IPS DF 4.7 (cell line): Measurements from ENCODE around the gene FAM200C.
"Not testable (repeated sequence)": the region's sequence is repeated elsewhere in the genome, so short reads cannot be mapped to it uniquely, and the experiment has no call there.

Source experiments
- DNase-seq: peaks from one replicate; pipeline ENCODE4 v3.0.0-alpha.2; 2013; ENCODE audit warnings: low spot score; ENCODE audit errors: extremely low read depth

FAM200C gene

GRCh38 chr5:160399402-160400353, at the start of gene FAM200C:
TSS of gene FAM200C (minus strand) at chr5:160400054. CDS start at chr5:160395490, 4,564 bp downstream.
- DNase-seq = no peak

DNA sequence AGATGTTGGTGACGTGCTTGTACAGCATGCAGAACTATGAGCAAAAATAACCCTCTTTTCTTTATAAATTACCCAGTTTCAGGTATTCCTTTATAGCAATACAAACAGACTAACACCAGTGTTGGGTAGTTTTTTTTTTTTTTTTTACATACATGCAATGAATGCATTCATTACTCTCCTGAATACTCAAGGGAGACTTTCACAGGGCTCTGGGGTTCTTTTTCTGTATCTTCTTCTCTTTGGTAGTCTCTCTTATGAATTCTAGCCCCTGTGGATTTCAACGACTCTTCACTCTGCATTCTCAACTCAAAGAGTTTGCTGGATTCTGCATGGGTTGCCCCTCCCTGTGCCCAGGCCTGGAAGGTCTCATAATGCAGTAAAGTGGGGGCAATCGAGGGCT, 49.6 kb upstream of the FAM200C start:
- DNase-seq = no peak

DNA sequence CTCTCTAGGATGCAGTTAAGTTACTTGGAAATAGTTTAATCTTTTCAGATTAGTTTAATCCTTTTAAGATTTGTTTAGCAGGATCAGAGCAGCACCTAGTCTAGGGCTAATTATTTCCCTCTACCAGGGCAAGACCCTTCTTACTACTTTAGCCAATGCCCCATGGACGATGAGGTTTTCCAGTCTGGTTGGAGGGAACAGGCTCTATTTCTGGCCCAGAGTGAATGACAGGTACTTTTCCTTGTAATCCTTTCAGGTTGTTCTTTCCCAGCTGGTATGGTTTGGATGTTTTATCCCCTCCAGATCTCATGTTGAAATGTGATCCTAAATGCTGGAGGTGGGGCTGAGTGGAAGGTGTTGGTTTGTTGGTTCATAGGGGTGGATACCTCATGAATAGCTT, 49.0 kb upstream of the FAM200C start:
- DNase-seq = no peak

GRCh38 chr5:160445751-160446150, 45.9 kb upstream of the FAM200C start:
- no peak for DNase-seq

- DNase-seq = no peak
These were observed 45.3 kb upstream of the FAM200C start for GRCh38 chr5:160445132-160445531.

GRCh38 chr5:160444407-160444806, 44.6 kb upstream of the FAM200C start:
- DNase-seq = no peak

GRCh38 chr5:160442824-160443431, 43.1 kb upstream of the FAM200C start:
- DNase-seq = no peak

DNA sequence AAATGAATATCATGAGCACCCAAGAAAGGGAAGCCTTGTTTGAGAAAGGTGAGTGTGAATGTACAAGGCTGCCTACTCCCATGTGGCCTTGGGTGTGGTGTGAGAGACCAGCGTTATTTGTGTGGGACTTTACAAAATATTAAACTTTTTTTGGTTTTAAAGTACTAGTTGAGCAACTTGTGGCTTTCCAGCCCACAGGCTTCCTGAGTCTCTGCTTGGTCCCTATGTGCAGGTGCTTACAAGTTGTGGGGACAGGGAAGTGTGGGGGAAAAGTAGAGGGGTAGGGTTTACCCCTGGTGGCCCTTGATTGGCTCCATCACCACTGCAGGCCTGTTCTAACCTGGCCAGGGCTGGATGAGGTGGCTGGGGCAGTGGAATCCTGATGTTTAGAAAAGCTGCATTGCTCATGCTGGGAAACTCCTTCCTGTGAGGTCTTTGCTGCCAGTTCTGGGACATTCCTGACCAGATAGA, 41.5 kb upstream of the FAM200C start:
- no peak for DNase-seq

- DNase-seq = peak; percentile 66
These were observed 39.3 kb upstream of the FAM200C start for GRCh38 chr5:160439205-160439600.

- DNase-seq = peak; percentile 66
These were observed 38.7 kb upstream of the FAM200C start for GRCh38 chr5:160438316-160439204.

GRCh38 chr5:160437271-160437670, 37.4 kb upstream of the FAM200C start:
- DNase-seq = no peak

- not testable (repeated sequence) for DNase-seq
These were observed 36.8 kb upstream of the FAM200C start for GRCh38 chr5:160436661-160437060.

- DNase-seq = no peak
These were observed 36.2 kb upstream of the FAM200C start for GRCh38 chr5:160436017-160436416.

- DNase-seq = no peak
These were observed 35.7 kb upstream of the FAM200C start for GRCh38 chr5:160435532-160435931.

DNA sequence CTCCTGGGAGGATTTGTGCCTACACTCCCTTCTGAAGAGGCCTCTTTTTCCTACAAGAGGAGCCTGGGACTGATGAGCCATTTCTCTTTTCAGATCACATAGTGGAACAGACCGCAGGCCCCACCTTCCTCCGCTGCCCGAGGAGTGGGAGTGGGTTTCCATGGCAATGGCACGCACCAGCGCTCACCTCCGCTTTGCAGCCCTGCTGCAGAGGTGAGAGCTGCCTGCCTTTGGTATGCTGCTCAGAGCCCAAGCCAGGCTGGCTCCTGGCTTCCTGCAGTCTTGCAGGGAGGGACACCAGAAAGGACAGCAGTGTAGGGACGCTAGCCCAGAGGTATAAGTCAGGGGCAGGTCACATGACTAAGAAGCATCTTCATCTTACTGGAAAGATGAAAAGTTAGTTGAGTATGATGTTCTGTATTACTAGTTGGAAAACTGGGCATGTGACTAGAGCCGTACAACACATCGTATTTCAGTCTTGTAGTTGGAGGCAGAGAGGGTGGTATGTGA, 34.2 kb upstream of the FAM200C start:
- no peak for DNase-seq

DNA sequence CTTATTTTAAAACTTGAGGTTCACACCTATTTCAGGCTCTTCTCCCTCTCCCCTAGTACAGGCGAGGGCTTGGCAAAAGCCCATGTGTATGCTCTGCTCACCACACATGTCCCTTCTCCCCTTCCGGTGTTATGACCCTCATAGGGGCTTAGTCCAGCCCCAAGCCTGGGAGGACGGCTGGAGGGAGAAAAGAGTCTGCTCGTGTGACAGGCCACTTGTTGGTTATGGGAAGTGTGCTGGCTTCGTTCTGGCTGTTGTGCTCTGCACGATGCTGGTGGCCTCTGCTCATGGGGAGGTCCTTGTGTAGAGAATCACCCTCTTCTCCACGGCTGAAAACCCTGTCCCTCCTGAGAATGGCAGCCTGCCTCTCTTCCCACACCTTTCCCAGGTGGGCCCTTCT, 32.9 kb upstream of the FAM200C start:
- no peak for DNase-seq

GRCh38 chr5:160432196-160432595, 32.3 kb upstream of the FAM200C start:
- DNase-seq = no peak

DNA sequence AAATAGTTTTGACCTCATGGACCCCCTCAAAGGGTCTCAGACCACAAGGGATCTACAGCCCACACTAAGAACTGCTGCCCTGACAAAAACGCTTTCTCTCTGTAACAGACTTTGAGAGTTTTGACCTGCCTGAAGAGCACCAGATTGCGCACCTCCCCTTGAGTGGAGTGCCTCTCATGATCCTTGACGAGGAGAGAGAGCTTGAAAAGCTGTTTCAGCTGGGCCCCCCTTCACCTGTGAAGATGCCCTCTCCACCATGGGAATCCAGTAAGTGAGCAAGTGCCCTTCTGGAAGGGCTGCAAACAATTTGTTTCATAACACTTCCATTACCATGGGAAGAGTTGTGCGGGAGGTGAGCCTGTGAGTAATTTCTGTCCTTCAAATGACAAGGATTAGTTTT, 27.8 kb upstream of the FAM200C start:
- no peak for DNase-seq

DNA sequence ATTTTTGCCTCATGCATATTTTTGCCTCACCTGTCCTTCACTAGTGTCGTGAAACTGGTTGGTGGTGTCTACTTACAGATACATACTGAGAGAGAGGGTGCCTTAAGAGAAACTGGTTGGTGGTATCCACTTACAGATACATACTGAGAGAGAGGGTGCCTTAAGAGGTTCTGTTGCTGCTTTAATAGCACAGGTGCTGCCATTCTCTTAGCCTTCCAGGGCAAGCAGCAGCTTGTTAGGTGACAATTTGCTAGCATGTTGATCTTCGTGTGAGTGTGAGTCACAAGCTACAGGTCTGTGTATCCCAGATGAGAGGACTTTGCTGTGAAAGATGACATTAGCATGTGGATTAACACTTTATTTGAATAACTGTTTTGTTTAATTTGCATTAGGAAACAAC, 23.2 kb upstream of the FAM200C start:
- DNase-seq = no peak

DNA sequence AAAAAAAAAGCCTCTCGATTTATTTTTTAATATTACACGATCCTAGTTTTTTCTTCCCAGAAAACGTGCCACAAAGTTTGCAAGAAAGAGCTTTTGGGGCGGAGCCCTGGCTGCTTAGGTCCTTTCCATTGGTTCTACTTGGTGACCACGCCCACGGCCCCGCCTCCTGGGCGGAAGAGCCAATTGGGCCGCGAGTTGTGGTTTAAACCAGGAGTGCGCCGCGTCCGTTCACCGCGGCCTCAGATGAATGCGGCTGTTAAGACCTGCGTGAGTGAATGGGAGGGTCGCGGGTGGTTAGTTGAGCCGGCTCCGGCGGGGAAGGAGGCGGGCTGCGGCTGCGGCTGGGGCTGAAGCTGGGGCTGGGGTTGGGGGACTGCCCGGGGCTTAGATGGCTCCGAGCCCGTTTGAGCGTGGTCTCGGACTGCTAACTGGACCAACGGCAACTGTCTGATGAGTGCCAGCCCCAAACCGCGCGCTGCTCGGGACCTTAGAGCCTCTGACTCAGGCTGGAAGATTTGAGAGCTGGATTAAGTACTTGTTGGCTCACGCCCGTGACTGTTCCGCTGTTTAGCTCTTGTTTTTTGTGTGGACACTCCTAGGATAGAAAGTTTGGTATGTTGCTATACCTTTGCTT, 21.9 kb upstream of the FAM200C start, which contains the start of gene PTTG1:
TSS of gene PTTG1 (plus strand) at position 231 of the 634 bp plus-strand sequence. CDS start 458 bp downstream, outside the sequence.
- DNase-seq = no peak

DNA sequence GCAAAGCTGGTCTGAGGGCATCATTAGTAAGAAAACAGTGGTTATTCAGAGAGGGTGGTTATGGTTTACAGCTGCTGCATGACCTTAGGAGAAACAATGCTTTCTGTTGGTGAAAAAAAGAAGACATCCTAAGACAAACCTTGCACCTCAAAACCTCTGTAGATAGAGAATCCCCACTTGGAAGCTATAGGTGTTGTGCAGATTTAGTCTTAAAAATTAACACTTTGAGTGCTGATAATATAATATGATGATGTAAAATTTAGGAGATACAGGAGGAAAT, 20.4 kb upstream of the FAM200C start:
- no peak for DNase-seq
